MM.1S (cell line): Measurements from ENCODE around the gene LMNTD2.

ENCODE experiments used
- DNase-seq: peaks from one replicate; pipeline ENCODE4 v3.0.0-alpha.2; 2015
- H2AFZ ChIP-seq: fragments of 300-600 bp; sonication (generic); 2 replicates; pipeline ENCODE4 v1.6.0; 2016; ENCODE audit warnings: antibody characterized with exemption, low read length
- H3F3A ChIP-seq: fragments of 300-600 bp; sonication (generic); 2 replicates; pipeline ENCODE4 v1.6.1; 2016; ENCODE audit warnings: mild to moderate bottlenecking, antibody characterized with exemption, low read length, moderate library complexity, mixed read lengths; ENCODE audit not compliant: insufficient read depth
- H3K27ac ChIP-seq: fragments of 300-600 bp; sonication (generic); 2 replicates; pipeline ENCODE4 v1.5.1; 2016; ENCODE audit warnings: mild to moderate bottlenecking, low read length
- H3K27me3 ChIP-seq: fragments of 300-600 bp; sonication (generic); replicated peaks from 2 replicates; pipeline ENCODE4 v1.6.0; 2016; ENCODE audit warnings: low read length; ENCODE audit not compliant: insufficient read depth
- H3K36me3 ChIP-seq: fragments of 300-600 bp; sonication (generic); replicated peaks from 2 replicates; pipeline ENCODE4 v1.6.1; 2016; ENCODE audit warnings: mild to moderate bottlenecking, low read length, mixed read lengths; ENCODE audit not compliant: insufficient read depth
- H3K4me1 ChIP-seq: fragments of 300-600 bp; sonication (generic); 2 replicates; pipeline ENCODE4 v1.6.1; 2016; ENCODE audit warnings: low read length, mixed read lengths
- H3K4me2 ChIP-seq: fragments of 300-600 bp; sonication (generic); 2 replicates; pipeline ENCODE4 v1.6.0; 2016; ENCODE audit warnings: low read depth, low read length
- H3K4me3 ChIP-seq: fragments of 300-600 bp; sonication (generic); 2 replicates; pipeline ENCODE4 v1.5.1; 2016; ENCODE audit warnings: low read length, mixed read lengths
- H3K79me2 ChIP-seq: fragments of 300-600 bp; sonication (generic); 2 replicates; pipeline ENCODE4 v1.6.1; 2016; ENCODE audit warnings: mixed run types, low read length, mixed read lengths
- H3K9ac ChIP-seq: fragments of 300-600 bp; sonication (generic); 2 replicates; pipeline ENCODE4 v1.6.1; 2016; ENCODE audit warnings: low read length, mixed read lengths
- H3K9me2 ChIP-seq: fragments of 300-600 bp; sonication (generic); replicated peaks from 2 replicates; pipeline ENCODE4 v1.6.1; 2016; ENCODE audit warnings: mild to moderate bottlenecking, low read length, mixed read lengths; ENCODE audit not compliant: insufficient read depth
- H3K9me3 ChIP-seq: fragments of 300-600 bp; sonication (generic); replicated peaks from 2 replicates; pipeline ENCODE4 v1.6.1; 2016; ENCODE audit warnings: mild to moderate bottlenecking, low read length, mixed read lengths; ENCODE audit not compliant: insufficient read depth
- H4K20me1 ChIP-seq: fragments of 300-600 bp; sonication (generic); 2 replicates; pipeline ENCODE4 v1.6.1; 2016; ENCODE audit warnings: mild to moderate bottlenecking, low read length, moderate library complexity, mixed read lengths; ENCODE audit not compliant: insufficient read depth
- CTCF ChIP-seq: fragments of 300-600 bp; sonication (generic); IDR thresholded peaks from 2 replicates; pipeline ENCODE4 v1.5.1; 2016; ENCODE audit warnings: antibody characterized with exemption, low read length, mixed read lengths
- EZH2 ChIP-seq: fragments of 300-600 bp; sonication (generic); optimal IDR thresholded peaks from 2 replicates; pipeline ENCODE3; 2017; ENCODE audit warnings: low read depth, mild to moderate bottlenecking, antibody characterized with exemption, low read length, mixed read lengths
- EZH2phosphoT487 ChIP-seq: fragments of 300-600 bp; sonication (generic); IDR thresholded peaks from 2 replicates; pipeline ENCODE4 v1.6.1; 2018; ENCODE audit warnings: antibody characterized with exemption, low read length

Gene LMNTD2

DNA sequence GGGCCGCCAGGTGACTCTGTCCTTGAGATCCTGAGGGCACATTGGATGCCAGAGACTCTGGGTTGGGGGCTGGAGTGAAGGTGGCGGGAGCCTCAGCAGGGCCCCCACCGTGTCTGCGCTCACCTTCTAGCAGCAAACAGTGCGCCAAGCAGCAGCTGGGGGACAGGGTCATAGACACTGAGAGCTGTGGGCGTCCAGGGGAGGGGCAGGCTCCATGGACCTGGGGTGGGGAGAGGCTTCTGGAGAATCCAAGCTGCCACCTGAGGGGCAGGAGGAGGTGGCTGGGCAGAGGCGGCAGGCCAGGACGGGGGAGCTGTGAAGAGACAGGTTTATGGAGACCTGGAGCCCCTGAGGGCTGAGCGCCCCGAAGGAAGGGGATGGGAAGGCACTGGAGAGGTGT lies 23.7 kb upstream of the LMNTD2 start:
- no peaks in the 10 kb centered on the region for H3K4me1 ChIP-seq
- peaks cover 15% of the 10 kb centered on the region for H3K36me3 ChIP-seq

GRCh38 chr11:581752-582151 lies 21.2 kb upstream of the LMNTD2 start:
- no peaks in the 10 kb centered on the region for H3K9me2 ChIP-seq
- H2AFZ ChIP-seq: no peak overlapping the region
- no peak overlapping the region for H3K9ac ChIP-seq
- H3K4me2 ChIP-seq: no peak overlapping the region
- no peak overlapping the region for H3K4me3 ChIP-seq
- H3K79me2 ChIP-seq: peaks cover 84% of the 10 kb centered on the region
- H3F3A ChIP-seq: no peaks in the 10 kb centered on the region
- no peak overlapping the region for H3K27ac ChIP-seq
- no peaks in the 10 kb centered on the region for H3K27me3 ChIP-seq
- peaks cover 10% of the 10 kb centered on the region for H3K4me1 ChIP-seq
- no peak for DNase-seq
- no peaks in the 10 kb centered on the region for H3K9me3 ChIP-seq
- peaks cover 6% of the 10 kb centered on the region; the same call in 1 of the 2 replicates for H3K36me3 ChIP-seq
- H4K20me1 ChIP-seq: peaks cover 50% of the 10 kb centered on the region
- no peak for TF ChIP-seq EZH2
- TF ChIP-seq CTCF: no peak
- TF ChIP-seq EZH2phosphoT487: no peak

More for the DNA sequence above, 23.7 kb upstream of the LMNTD2 start:
- Histone ChIP-seq H3K27ac (no peak overlapping the region), H3K4me2 (no peak overlapping the region), H2AFZ (no peak overlapping the region), H3K4me3 (no peak overlapping the region), H4K20me1 (peaks cover 28% of the 10 kb centered on the region), H3K9ac (no peak overlapping the region), H3K9me3 (no peaks in the 10 kb centered on the region), H3K27me3 (no peaks in the 10 kb centered on the region), H3F3A (no peaks in the 10 kb centered on the region), H3K79me2 (peaks cover 80% of the 10 kb centered on the region), H3K9me2 (no peaks in the 10 kb centered on the region)
- no peak for DNase-seq
- TF ChIP-seq EZH2: no peak
- no peak for TF ChIP-seq CTCF
- no peak for TF ChIP-seq EZH2phosphoT487

- Histone ChIP-seq H2AFZ (no peak overlapping the region), H3F3A (no peaks in the 10 kb centered on the region), H3K4me3 (no peak overlapping the region), H3K4me1 (peaks cover 10% of the 10 kb centered on the region), H3K27ac (no peak overlapping the region), H4K20me1 (peaks cover 48% of the 10 kb centered on the region), H3K36me3 (peaks cover 6% of the 10 kb centered on the region; the same call in 1 of the 2 replicates), H3K27me3 (no peaks in the 10 kb centered on the region), H3K9me2 (no peaks in the 10 kb centered on the region), H3K4me2 (no peak overlapping the region), H3K79me2 (peaks cover 81% of the 10 kb centered on the region), H3K9ac (no peak overlapping the region), H3K9me3 (no peaks in the 10 kb centered on the region)
- TF ChIP-seq CTCF (no peak), EZH2phosphoT487 (no peak), EZH2 (no peak)
- DNase-seq: no peak
These were observed 20.8 kb upstream of the LMNTD2 start for GRCh38 chr11:581342-581741.
